ENCODE results near the gene KMT2C.

Gene KMT2C

GRCh38 chr7:152338561-152338960, 97.2 kb downstream of the KMT2C start:
- DNase-seq (ENCODE audit: low spot score) = no peak
- TF ChIP-seq CTCF (IDR thresholded peaks at IDR 0.05; ENCODE audit: extremely low read depth, missing control alignments) = no peak

DNA sequence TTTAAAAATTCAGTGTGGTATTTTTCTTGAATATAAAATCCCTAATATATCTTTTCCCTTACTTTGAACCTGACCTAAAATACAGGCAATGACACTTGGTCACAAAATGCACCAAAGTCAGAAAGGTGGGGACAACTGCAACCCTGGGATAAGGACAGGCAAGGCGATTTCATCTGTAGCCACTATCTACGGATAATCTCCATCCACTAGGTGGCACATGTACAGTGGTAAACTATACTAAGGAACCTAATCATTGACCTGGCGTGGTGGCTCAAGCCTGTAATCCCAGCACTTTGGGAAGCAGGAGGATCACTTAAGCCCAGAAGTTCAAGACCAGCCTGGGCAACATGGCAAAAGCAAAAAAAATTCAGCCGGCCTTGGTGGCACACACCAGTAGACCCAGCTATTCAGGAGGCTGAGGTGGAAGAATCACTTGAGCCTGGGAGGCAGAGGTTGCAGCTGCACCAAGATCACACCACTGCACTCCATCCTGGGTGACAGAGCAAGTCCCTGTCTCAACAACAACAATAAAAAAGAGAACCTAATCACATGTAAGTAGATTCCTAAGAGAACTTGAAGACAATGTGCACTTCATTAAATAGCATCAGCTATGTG, 98.9 kb downstream of the KMT2C start:
- DNase-seq (ENCODE audit: low spot score) = peak; percentile 39
- peak; percentile 27 for TF ChIP-seq CTCF (IDR thresholded peaks at IDR 0.05; ENCODE audit: extremely low read depth, missing control alignments)

- DNase-seq (ENCODE audit: low spot score) = peak; percentile 25
- no peak for TF ChIP-seq CTCF (IDR thresholded peaks at IDR 0.05; ENCODE audit: extremely low read depth, missing control alignments)
Measured at GRCh38 chr7:152335900-152336571, 99.8 kb downstream of the KMT2C start.

GRCh38 chr7:152333134-152333533, 102.7 kb downstream of the KMT2C start:
- DNase-seq (ENCODE audit: low spot score) = no peak

DNA sequence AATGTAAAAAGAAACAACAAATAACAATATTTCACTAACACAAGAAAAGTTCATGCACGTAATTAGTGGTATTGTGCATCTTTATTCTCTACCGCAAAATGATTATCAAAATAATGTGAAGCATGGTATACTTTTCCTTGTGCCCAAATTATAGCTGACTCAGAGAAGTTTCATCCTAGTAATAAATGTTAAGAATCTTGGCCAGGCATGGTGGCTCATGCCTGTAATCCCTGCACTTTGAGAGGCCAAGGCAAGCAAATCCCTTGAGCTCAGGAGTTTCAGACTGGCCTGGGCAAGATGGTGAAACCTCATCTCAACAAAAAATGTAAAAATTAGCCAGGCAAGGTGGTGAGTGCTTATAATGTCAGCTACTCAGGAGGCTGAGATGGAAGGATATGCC, 105.0 kb downstream of the KMT2C start:
- no peak for TF ChIP-seq CTCF (IDR thresholded peaks at IDR 0.05; ENCODE audit: extremely low read depth, missing control alignments)
- no peak for DNase-seq (ENCODE audit: low spot score)

More at GRCh38 chr7:152333134-152333533, 102.7 kb downstream of the KMT2C start:
- TF ChIP-seq CTCF (IDR thresholded peaks at IDR 0.05; ENCODE audit: extremely low read depth, missing control alignments) = no peak

GRCh38 chr7:152329469-152329868, 106.3 kb downstream of the KMT2C start:
- TF ChIP-seq CTCF (IDR thresholded peaks at IDR 0.05; ENCODE audit: extremely low read depth, missing control alignments) = no peak
- no peak for DNase-seq (ENCODE audit: low spot score)

GRCh38 chr7:152328234-152328633, 107.6 kb downstream of the KMT2C start:
- TF ChIP-seq CTCF (IDR thresholded peaks at IDR 0.05; ENCODE audit: extremely low read depth, missing control alignments) = no peak
- no peak for DNase-seq (ENCODE audit: low spot score)

Measured in GM20000 (cell line).